ENCODE data around the gene MBOAT2. TPM values are rescaled to one million over a fixed set of nuclear protein-coding genes. Genes with fewer than 3 reads are reported as not detected.
"Not testable (repeated sequence)": the region's sequence is repeated elsewhere in the genome, so short reads cannot be mapped to it uniquely, and the experiment has no call there.

The MBOAT2 gene
- total RNA-seq (ENCODE audit: unreplicated experiment) = 72.5 TPM
- long read RNA-seq, partial matches to known transcripts = 3 of 8 reads
- long read RNA-seq, other reads (novel, unspliced or antisense) = 5 of 8 reads

GRCh38 chr2:9003616-9004337, at the start of gene MBOAT2:
TSS of gene MBOAT2 (minus strand) at chr2:9003684. CDS start at chr2:9003614, 70 bp downstream.
- DNase-seq = peak; percentile 96
- no peak for TF ChIP-seq CTCF (IDR thresholded peaks at IDR 0.05; ENCODE audit: partially characterized antibody, unreplicated experiment)
- Mint-ChIP-seq H3K36me3 (ENCODE audit: unreplicated experiment) (no peaks in the 10 kb centered on the region), H3K9me3 (ENCODE audit: unreplicated experiment) (peaks cover 7% of the 10 kb centered on the region), H3K4me1 (ENCODE audit: low read depth, unreplicated experiment) (peaks cover 10% of the 10 kb centered on the region), H3K4me3 (ENCODE audit: unreplicated experiment) (peak within 1 kb of the TSS; percentile 96), H3K27me3 (ENCODE audit: unreplicated experiment) (peaks cover 4% of the 10 kb centered on the region), H3K27ac (ENCODE audit: unreplicated experiment) (peak within 1 kb of the TSS; percentile 88)

- Mint-ChIP-seq H3K36me3 (ENCODE audit: unreplicated experiment) (no peaks in the 10 kb centered on the region), H3K27me3 (ENCODE audit: unreplicated experiment) (no peaks in the 10 kb centered on the region), H3K27ac (ENCODE audit: unreplicated experiment) (peak overlapping the region; percentile 72), H3K9me3 (ENCODE audit: unreplicated experiment) (peaks cover 2% of the 10 kb centered on the region), H3K4me3 (ENCODE audit: unreplicated experiment) (no peak overlapping the region), H3K4me1 (ENCODE audit: low read depth, unreplicated experiment) (peaks cover 8% of the 10 kb centered on the region)
- no peak for DNase-seq
- no peak for TF ChIP-seq CTCF (IDR thresholded peaks at IDR 0.05; ENCODE audit: partially characterized antibody, unreplicated experiment)
Observed at GRCh38 chr2:9052821-9053533, 49.5 kb upstream of the MBOAT2 start.

- not testable (repeated sequence) for H3K4me1 Mint-ChIP-seq (ENCODE audit: low read depth, unreplicated experiment); H3K27ac Mint-ChIP-seq (ENCODE audit: unreplicated experiment); DNase-seq; H3K36me3 Mint-ChIP-seq (ENCODE audit: unreplicated experiment); H3K27me3 Mint-ChIP-seq (ENCODE audit: unreplicated experiment); H3K9me3 Mint-ChIP-seq (ENCODE audit: unreplicated experiment); H3K4me3 Mint-ChIP-seq (ENCODE audit: unreplicated experiment)
Observed at GRCh38 chr2:9051451-9051850, 48.0 kb upstream of the MBOAT2 start.

GRCh38 chr2:9050122-9050809, 46.8 kb upstream of the MBOAT2 start:
- no peak for DNase-seq
- Mint-ChIP-seq H3K4me3 (ENCODE audit: unreplicated experiment) (no peak overlapping the region), H3K27me3 (ENCODE audit: unreplicated experiment) (no peaks in the 10 kb centered on the region), H3K9me3 (ENCODE audit: unreplicated experiment) (peaks cover 2% of the 10 kb centered on the region), H3K4me1 (ENCODE audit: low read depth, unreplicated experiment) (peaks cover 8% of the 10 kb centered on the region), H3K36me3 (ENCODE audit: unreplicated experiment) (no peaks in the 10 kb centered on the region), H3K27ac (ENCODE audit: unreplicated experiment) (no peak overlapping the region)
- TF ChIP-seq CTCF (IDR thresholded peaks at IDR 0.05; ENCODE audit: partially characterized antibody, unreplicated experiment) = no peak

GRCh38 chr2:9045595-9045994, 42.1 kb upstream of the MBOAT2 start:
- H3K27me3 Mint-ChIP-seq (ENCODE audit: unreplicated experiment) = no peaks in the 10 kb centered on the region
- H3K36me3 Mint-ChIP-seq (ENCODE audit: unreplicated experiment) = no peaks in the 10 kb centered on the region
- peaks cover 2% of the 10 kb centered on the region for H3K9me3 Mint-ChIP-seq (ENCODE audit: unreplicated experiment)
- no peak overlapping the region for H3K4me3 Mint-ChIP-seq (ENCODE audit: unreplicated experiment)
- TF ChIP-seq CTCF (IDR thresholded peaks at IDR 0.05; ENCODE audit: partially characterized antibody, unreplicated experiment) = no peak
- H3K4me1 Mint-ChIP-seq (ENCODE audit: low read depth, unreplicated experiment) = no peaks in the 10 kb centered on the region
- no peak overlapping the region for H3K27ac Mint-ChIP-seq (ENCODE audit: unreplicated experiment)
- no peak for DNase-seq

- not testable (repeated sequence) for H3K4me1 Mint-ChIP-seq (ENCODE audit: low read depth, unreplicated experiment); H3K4me3 Mint-ChIP-seq (ENCODE audit: unreplicated experiment); DNase-seq; H3K27ac Mint-ChIP-seq (ENCODE audit: unreplicated experiment); H3K27me3 Mint-ChIP-seq (ENCODE audit: unreplicated experiment); H3K36me3 Mint-ChIP-seq (ENCODE audit: unreplicated experiment); H3K9me3 Mint-ChIP-seq (ENCODE audit: unreplicated experiment)
Observed at GRCh38 chr2:9043491-9043890, 40.0 kb upstream of the MBOAT2 start.
